NCI-H146 treated with DMSO at 0.1 percent for 48 hours (cell line): ENCODE results near the gene LIN52.
"Not testable (repeated sequence)": the region's sequence is repeated elsewhere in the genome, so short reads cannot be mapped to it uniquely, and the experiment has no call there.

Source experiments
- DNase-seq: peaks from one replicate; lab custom pipeline; 2025; ENCODE audit not compliant: unreplicated experiment; lab: John Stamatoyannopoulos, UW

LIN52 gene

DNA sequence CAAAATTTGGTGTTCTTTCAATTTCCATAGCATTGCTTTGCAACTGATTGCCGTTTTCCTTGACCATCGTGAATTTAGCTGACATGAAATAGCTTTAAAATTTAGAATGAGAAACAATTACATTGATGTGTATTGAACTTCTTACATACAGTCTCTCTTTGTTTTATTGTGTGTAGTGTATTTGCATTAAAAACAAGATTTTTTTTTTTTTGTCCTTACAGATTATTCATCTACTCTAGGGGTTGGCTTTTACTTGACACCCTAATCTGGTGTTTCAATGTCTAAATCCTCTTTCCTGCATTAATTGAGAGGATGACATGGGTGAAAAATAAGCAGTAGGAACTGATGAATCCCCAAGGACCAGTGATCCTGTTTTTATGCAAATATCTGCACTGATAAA is 20.6 kb downstream of the LIN52 start:
- no peak for DNase-seq

DNA sequence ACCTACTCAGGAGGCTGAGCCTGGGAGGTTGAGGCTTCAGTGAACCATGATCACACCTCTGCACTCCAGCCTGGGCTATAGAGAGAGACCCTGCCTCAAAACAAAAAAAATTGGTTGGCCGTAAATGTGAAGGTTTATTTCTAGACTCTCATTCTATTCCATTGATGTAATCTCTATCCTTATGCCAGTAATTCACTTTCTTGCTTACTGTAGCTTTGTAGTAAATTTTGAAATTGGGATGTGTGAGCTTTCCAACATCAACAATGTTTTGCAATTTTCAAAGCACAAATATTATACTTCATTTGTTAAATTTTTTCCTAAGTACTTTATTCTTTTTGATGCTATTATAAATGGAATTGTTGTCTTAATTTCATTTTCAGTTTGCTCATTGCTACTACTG is 24.6 kb downstream of the LIN52 start:
- DNase-seq, result no peak

DNA sequence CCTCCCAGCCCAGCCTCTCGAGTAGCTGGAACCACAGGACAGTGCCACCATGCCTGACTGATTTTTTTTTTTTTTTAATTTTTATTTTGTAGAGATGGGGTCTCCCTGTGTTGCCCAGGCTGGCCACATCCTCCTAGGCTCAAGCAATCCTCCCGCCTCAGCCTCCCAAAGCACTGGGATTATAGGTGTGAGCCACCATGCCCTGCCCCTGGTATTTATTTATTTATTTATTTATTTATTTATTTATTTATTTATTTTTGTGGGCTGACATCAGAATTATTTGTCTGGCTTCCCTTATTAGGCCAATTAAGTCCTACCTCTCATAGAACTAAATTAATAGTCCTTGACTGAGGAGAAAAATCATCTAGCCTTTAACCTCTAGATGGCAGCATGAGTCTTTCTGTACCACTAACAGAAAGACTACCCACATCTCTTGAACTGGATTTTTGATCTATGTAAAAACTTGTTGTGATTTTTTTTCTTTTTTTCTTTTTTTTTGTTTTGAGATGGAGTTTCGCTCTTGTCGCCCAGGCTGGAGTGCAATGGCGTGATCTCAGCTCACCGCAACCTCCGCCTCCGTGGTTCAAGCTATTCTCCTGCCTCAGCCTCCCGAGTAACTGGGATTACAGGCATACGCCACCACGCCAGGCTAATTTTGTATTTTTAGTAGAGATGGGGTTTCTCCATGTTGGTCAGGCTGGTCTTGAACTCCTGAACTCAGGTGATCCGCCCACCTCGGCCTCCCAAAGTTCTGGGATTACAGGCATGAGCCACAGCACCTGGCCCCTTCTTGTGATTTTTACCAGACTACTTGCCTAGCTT is 26.9 kb downstream of the LIN52 start:
- DNase-seq, result peak; percentile 20

DNA sequence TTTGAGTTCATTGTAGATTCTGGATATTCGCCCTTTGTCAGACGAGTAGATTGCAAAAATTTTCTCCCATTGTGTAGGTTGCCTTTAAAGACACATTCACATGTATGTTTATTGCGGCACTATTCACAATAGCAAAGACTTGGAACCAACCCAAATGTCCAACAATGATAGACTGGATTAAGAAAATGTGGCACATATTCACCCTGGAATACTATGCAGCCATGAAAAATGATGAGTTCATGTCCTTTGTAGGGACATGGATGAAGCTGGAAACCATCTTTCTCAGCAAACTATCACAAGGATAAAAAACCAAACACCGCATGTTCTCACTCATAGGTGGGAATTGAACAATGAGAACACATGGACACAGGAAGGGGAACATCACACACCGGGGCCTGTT is 40.7 kb downstream of the LIN52 start:
- DNase-seq, result not testable (repeated sequence)

DNA sequence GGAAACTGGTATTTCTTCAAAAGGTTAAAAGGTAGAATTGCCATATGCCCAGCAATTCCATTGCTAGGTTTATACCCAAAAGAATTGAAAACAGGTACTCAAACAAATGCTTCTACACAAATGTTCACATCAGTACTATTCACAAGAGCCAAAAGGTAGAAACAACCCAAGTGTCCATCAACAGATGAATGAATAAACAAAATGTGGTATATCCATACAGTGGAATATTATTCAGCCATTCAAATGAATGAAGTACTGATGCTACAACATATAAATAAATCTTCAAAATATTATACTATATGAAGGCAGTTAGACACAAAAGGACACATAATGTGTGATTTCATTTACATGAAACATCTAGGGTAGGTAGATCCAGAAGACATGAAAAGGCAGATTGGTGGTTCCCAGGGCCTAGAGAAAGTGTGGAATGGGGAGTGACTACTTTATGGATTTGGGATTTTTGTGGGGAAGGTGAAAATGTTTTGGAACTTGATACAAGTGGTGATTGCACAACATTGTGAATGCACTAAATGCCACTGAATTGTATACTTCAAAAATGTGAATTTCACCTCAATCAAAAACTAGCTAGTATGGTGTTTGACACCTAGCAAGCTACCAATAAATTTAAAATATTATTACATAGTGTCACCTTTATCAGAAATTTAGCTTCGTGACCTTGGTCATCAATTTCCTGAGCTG is 41.7 kb downstream of the LIN52 start:
- DNase-seq, result no peak

DNA sequence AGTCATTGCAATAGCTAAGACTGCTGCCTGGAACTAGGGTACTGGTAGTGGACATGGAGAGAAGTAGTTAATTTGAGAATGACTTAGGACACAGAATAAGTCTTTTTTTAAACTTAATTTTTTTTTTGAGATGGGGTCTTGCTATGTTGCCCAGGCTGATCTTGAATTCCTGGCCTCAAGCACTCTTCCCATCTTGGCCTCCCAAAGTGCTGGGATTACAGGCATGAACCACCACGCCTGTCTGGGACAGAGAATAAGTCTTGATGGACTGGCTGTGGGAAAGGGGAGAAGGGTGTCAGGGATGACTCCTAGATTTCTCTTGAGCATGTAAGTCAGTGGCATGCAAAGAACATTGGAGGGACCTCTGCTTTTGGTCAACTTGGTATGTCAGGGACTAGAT is 42.9 kb downstream of the LIN52 start:
- DNase-seq, result no peak

DNA sequence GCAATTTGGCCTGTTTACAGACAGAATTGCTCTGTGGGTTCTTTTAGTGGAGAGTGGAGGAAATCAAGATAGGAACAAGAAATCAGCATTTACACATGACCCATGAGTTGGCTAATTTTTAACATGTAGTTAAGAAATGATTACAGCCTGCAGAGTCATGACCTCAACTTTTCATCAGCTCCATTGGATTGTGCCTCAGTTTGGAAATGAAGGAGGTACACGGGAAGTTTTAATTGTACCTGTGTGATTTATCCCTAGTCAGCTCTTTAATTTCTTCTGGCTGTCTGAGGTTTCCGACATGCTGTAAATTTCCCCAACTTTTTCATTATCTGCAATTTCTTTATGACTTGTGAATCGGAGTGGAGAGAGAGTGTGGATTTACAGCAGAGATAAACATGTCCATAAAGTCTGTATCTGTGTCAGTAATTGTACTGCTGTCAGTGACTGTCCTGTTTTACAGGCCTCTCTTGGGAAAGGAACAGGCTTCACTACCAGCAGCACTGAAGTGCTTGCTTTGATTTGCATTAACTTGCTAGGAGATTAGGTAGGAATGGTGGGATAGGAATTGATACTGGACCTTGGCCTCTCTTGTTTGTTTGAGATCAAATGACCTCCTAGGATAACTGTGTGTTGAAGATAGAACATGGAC is 49.2 kb downstream of the LIN52 start:
- DNase-seq, result no peak

DNA sequence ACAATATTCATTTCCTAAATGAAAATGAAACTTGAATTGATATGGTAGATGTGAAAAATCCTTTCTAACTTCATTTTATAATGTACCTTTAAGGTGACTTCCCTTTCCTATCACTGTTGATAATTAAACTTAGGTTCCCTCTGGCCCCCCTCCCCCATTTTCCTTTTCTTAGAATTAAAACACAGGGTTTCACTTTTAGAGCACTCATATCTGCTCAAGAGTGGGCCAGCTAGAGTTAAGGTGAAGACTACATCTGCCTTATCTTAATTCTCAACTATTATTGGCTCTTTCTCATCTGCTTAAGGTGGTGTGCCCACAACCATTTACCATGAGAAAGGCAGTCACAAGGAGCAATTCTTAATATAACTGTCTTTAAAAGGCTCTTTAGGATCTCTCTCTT is 49.7 kb downstream of the LIN52 start:
- no peak for DNase-seq

DNA sequence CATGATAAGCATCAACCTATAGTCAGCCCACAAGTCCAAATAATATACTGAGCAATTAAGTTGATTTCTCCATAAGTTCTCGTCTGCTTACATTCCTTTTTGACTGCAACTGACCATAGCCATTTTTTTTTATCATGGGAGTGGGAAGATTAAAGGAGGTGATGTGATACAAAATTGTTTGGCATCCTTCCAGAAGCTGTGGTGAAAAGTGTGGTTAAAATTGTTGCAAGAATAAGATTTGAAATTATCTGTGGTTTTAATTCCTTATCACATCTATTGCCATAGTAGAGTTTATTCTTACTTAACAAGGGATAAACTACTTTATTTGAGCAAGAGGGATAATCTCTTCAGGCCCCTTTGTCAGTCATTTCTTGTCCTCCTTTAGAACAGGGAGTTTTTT is 50.7 kb downstream of the LIN52 start:
- no peak for DNase-seq

DNA sequence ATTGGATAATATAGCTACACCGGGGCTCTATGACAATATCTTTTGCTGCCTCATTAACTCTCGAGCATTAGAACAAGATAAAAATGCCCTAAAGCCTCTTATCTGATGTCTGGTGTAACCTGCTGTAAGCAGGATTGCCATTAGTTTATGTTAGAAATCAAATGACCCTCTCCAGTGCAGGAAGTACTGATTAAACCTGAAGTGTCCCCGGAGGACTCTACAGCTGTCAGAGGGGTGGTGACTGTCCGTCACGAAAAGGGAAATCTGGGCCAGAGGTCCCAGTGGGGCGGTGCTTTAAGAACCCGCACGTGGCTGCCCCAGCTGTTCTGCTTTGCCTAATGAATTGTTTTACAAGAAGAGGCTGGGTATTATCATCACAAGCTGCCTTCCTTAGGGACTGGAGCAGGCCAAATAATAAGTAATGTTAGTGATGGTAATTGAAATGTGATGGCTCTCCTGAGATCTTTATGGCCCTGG is 55.7 kb downstream of the LIN52 start:
- DNase-seq, result peak; percentile 30

DNA sequence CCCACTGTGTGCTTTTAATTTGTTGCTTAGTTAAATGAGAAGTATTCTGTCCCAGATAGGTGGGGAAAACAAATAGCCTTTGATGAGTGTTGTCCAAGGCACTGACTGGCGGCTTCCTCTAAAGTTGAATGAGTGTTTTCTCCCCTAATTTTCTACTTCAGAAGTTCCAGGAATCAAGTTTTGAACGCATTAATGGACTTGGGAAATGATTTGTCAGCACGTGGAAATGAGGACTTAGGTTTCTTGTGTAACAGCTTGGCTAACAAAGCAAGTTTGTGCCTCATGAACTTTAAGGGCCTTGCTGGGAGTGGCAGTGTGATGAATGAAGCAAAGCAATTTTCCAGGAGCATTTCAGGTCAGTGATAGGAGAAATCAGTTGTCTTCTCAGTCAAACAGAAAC is 56.9 kb downstream of the LIN52 start:
- no peak for DNase-seq

DNA sequence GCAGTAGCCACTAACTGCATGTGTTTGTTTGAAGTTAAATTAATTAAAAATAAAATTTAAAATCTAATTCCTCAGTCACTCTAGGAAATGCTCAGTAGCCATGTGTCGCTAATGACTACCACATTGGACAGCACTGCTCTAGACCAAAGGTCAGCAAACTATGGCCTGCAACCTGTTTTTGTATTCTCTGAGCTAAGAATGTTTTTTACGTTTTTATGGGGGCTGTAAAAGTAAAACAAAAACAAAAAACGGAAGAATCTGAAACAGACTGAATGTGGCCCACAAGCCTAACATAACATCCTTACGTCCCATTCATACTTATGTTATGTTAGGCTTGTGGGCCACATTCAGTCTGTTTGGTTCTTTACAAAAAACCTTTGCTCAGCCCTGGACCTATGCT is 57.8 kb downstream of the LIN52 start:
- DNase-seq, result no peak

DNA sequence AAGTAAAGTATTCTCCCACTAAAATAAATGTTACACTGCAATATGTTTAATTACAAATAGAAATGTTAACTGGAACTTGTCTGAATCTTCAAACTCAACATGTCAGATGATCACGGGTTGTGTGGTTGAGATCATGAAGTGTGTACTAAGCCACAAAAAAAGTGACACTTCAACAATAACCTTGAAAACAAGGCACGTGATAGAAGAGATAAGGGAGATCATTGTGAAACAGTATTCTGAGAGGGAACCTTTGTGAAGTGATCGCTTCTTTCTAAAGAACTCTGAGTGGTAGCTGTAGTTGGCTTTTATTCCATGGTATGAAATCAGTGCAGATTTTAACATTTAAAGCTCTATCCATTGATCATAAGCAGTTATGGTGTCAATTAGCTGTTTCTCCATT is 60.0 kb downstream of the LIN52 start:
- no peak for DNase-seq

DNA sequence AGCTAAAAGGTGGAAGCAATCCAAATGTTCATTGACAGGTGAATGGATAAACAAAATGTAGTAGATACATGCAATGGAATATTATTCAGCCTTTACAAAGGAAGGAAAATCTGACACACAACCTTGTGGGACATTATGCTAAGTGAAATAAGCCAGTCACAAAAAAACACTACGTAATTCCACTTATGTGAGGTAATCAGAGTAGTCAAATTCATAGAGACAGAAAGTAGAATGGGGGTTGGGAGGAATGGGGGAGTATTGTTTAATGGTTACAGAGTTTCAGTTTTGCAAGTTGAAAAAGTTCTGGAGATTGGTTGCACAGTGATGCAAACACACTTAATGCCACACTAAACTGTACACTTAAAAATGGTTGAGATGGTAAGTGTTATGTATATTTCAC is 62.8 kb downstream of the LIN52 start:
- no peak for DNase-seq

DNA sequence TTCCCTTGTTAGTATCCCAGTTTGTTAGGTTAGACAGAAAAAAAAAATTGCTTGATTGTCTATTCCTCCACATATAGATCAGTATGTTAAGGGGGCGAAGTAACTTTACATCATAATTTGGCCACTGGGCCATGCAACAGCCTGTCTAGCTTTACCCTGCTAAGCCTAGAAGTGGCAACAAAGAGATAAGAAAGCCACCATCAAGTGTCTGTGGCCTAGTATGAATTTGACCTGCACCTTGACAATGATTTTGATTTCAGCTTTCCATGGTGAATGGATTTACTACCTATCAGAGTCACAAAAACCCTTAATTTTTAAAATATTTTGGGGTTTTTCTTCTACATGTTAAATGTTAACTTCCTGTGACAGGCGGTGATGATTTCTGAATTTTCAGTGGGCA is 63.9 kb downstream of the LIN52 start:
- no peak for DNase-seq

DNA sequence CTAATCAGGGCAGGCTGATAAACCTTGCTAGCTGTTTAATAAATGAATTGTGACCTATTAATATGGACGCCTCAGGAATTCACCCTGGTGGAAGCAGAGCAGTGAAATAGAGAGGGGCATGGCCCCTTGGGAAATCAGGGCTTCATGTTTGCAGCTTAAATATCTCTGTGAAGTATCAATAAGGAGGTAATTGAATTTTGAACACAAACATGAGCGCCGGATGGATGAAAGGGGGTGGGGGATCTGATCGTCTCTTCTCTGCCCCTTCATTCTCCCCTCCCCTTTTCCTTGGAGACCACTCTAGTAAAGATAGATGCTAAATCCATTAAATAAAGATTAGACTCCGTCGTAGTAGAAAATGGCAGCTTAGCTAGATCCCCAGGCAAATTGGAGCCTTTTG is 70.5 kb downstream of the LIN52 start:
- no peak for DNase-seq

DNA sequence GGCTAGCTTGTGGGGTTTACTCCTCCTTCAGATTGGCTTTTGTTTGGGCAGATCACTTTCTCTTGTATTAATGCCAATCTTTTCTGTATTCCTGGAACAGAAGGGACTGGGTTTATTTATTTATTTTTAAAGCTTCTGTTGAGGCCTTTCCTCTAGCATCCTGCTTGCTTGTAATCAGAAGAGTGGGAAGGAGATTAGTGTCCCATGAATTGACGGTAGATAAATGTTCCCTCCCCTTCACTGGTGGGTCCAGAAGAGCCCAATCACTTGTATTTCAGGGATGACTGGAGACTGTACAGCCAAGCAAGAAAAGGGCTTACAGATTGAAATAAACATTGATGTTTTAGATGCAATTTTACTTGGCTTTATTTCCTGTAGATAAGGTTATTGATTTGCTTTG is 71.0 kb downstream of the LIN52 start:
- no peak for DNase-seq

DNA sequence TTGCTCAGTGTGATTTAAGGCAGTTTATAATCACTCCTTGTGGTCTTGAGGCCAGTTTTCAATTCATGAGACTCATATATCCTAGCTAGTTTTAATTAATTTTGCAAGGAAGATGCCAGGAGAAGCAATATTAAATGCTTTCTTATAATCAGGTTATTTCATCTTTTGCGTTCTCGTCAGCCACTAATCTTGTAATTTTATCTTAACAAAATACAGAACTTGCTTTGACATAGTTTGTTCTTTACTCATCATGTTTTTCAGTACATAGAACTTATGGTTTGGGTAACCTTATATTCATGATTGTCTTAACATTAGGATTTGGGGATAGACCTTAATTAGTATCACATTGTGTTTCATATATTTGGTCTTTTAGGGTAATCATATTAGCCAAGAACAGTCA is 76.0 kb downstream of the LIN52 start:
- DNase-seq, result no peak

DNA sequence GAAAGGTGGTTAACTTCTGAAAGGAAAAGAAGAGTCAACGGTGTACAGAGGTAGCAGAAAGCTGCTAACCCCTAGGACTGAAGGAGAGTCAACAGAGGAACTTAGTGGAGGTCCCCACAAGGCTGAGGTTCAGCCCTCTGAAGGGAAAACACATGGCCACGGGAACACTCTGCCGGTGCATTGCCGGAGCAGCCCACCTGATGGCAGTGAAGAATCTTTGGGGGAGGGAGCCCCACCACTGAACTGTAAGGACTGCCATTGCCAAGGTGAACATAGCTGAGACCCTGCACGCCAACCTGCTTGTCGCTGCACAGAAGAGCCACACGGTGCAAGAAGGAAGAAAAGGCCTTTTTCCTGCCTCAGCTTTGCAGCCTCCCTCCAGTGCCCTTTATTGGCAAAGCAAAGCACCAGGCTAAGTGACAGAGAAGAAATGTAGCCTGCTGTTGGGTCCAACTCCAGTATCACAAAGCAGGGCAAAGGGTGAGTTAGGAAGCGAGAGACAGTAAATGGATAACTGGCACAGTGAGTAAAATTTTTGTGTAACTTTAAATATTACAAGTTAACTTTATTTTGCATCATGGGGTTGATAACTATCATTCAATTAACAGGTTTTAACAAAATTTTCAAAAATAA is 76.9 kb downstream of the LIN52 start:
- no peak for DNase-seq

DNA sequence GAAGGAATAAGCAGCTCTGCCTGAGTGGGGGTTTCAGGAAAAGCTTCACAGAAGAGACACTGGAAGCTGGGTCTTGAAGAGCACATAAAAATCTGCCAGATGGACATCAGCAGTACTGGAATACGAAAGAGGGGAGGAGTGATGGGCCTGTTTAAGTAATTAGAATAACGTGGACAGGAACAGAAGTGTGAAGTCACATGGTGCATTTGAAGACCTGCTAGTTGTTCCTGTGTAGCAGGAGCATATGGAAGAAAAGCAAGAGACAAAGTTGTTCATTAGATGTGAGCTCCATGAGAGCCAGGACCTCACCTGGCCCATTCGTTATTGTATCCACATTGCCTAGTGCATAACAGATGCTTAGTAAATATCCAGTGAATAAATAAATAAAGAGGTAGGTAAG is 85.2 kb downstream of the LIN52 start:
- DNase-seq, result no peak

DNA sequence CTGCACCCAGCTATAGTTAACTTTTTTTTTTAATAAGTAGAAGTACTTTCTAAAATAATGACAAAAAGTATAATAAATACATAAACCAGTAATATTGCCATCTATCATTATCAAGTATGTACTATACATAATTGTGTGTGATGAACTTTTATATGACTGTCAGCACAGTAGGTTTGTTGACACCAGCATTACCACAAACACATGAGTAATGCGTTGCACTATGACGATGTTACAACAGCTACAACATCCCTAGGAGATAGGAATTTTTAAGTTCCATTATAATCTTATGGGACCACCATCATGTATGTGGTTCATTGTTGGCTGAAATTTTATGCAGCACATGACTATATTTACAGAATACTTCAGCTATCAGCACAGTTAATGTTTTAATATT is 91.6 kb downstream of the LIN52 start:
- DNase-seq, result no peak

DNA sequence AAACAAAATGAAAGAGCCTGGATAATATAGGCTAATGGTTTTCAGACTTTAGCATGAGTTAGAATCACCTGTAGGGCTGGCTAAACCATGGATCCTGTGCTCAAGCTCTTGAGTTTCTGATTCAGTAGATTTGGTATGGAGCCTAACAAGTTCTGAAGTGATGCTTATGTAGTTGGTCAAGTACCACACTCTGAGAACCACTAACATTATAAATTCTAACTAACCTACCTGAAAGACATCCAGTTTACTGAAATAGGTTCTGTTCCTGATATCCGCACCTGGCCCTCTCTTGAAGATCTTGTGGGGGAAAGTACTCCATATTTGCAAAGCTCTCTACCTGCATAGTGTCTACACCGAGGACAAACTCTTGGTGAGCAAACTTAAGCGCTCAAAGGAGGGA is 95.1 kb downstream of the LIN52 start:
- no peak for DNase-seq
